Fibroblast of lung (primary cell): ENCODE measurements around the gene HOXA9. TPM values are rescaled to one million over a fixed set of nuclear protein-coding genes. Genes with fewer than 3 reads are reported as not detected.

Experiments used
- DNase-seq, 2 donors: peaks; one replicate each; pipeline versions ENCODE4 v3.0.0 to v3.0.0-alpha.2; 2010; ENCODE audit warnings: low read depth in 2 of 2
- H2AFZ ChIP-seq: 2 replicates; pipeline ENCODE4 v1.5.1; 2012; ENCODE audit warnings: low read length, control low read depth, inconsistent platforms
- H3K27ac ChIP-seq: 2 replicates; pipeline ENCODE4 v1.5.1; 2011; ENCODE audit warnings: low read length, control low read depth; ENCODE audit not compliant: insufficient read depth
- H3K27me3 ChIP-seq: 2 replicates; pipeline ENCODE4 v1.5.1; 2011; ENCODE audit warnings: mild to moderate bottlenecking, low read length; ENCODE audit not compliant: control insufficient read depth, insufficient read depth
- H3K36me3 ChIP-seq: 2 replicates; pipeline ENCODE4 v1.5.1; 2011; ENCODE audit warnings: low read length; ENCODE audit not compliant: control insufficient read depth, insufficient read depth
- H3K4me1 ChIP-seq: 2 replicates; pipeline ENCODE4 v1.5.1; 2011; ENCODE audit warnings: low read length; ENCODE audit not compliant: control insufficient read depth, insufficient read depth; ENCODE audit errors: extremely low read depth
- H3K4me2 ChIP-seq: 2 replicates; pipeline ENCODE4 v1.5.1; 2011; ENCODE audit warnings: low read length, control low read depth; ENCODE audit not compliant: insufficient read depth; ENCODE audit errors: extremely low read depth
- H3K4me3 ChIP-seq, 4 experiments: fragments of 200-600 bp in 1 of 4; sonication (generic) in 1 of 4; replicated peaks in 1 of 4; 2 replicates each; pipeline ENCODE4 v1.5.1; 2011 to 2016; ENCODE audit warnings: low read length in 4 of 4, low read depth in 3 of 4, mild to moderate bottlenecking in 3 of 4, control low read depth in 2 of 4, inconsistent platforms in 1 of 4, mixed read lengths in 1 of 4; ENCODE audit not compliant: insufficient read depth in 1 of 4; ENCODE audit errors: control extremely low read depth in 1 of 4
- H3K79me2 ChIP-seq: 2 replicates; pipeline ENCODE4 v1.5.1; 2012; ENCODE audit warnings: mild to moderate bottlenecking, low read length, inconsistent platforms; ENCODE audit not compliant: control insufficient read depth, insufficient read depth
- H3K9ac ChIP-seq: 2 replicates; pipeline ENCODE4 v1.5.1; 2011; ENCODE audit warnings: mild to moderate bottlenecking, low read length, control low read depth; ENCODE audit not compliant: insufficient read depth
- H3K9me3 ChIP-seq: 2 replicates; pipeline ENCODE4 v1.5.1; 2012; ENCODE audit warnings: low read depth, low read length; ENCODE audit not compliant: control insufficient read depth, insufficient read depth
- H4K20me1 ChIP-seq: 2 replicates; pipeline ENCODE4 v1.5.1; 2011; ENCODE audit warnings: low read length; ENCODE audit not compliant: control insufficient read depth, insufficient read depth; ENCODE audit errors: extremely low read depth
- EZH2 ChIP-seq: IDR thresholded peaks from 2 replicates; pipeline ENCODE4 v1.5.1; 2012; ENCODE audit warnings: low read length, control low read depth, mild to moderate bottlenecking; ENCODE audit errors: missing control alignments
- polyA plus RNA-seq, 2 donors: library from polyadenylated mRNA; depleted of rRNA in 1 of 2; stranded (reverse) in 1 of 2; unstranded in 1 of 2; fragments of >200 nt; gene quantifications; 2 replicates each; pipeline ENCODE4 v1.2.1, GENCODE V29; 2011 to 2012; ENCODE audit warnings: missing spikeins in 1 of 2
- total RNA-seq: library from RNA; depleted of rRNA; stranded (reverse); fragments of >200 nt; gene quantifications from 2 replicates; pipeline ENCODE4 v1.2.1, GENCODE V29; 2014
- TF ChIP-seq, protein P1 (sequence below), 2 donors: IDR thresholded peaks in 1 of 2; conservative IDR thresholded peaks in 1 of 2; 1 replicate in 1 of 2; 2 replicates in 1 of 2; pipeline ENCODE4 v1.5.1; 2011 to 2012; ENCODE audit warnings: low read length in 2 of 2, control low read depth in 1 of 2, inconsistent platforms in 1 of 2, low read depth in 1 of 2, mild to moderate bottlenecking in 1 of 2

The HOXA9 gene
- total and polyA plus RNA-seq, 2 donors (not counting 1 experiment from before 2014, with no cell fraction given) = 0.08 TPM; not detected in 1

DNA sequence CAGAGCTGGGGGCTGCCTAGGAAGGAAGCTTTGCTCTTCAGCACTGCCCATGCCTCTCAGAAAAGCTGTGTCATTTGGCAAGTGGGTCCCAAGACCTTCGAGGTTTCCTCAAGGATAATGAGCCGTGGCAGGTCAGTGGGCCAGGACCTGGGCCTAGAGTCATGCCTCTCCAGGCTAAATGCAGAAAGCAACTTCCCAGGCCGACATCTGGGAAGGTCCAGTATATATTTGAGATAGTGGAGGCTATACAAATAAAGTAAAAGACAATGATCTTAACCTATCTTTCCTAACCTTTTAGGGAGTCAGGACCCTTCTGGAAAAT, 11.1 kb upstream of the HOXA9 start:
- H3K79me2 ChIP-seq = no peaks in the 10 kb centered on the region
- TF ChIP-seq, protein P1, sequence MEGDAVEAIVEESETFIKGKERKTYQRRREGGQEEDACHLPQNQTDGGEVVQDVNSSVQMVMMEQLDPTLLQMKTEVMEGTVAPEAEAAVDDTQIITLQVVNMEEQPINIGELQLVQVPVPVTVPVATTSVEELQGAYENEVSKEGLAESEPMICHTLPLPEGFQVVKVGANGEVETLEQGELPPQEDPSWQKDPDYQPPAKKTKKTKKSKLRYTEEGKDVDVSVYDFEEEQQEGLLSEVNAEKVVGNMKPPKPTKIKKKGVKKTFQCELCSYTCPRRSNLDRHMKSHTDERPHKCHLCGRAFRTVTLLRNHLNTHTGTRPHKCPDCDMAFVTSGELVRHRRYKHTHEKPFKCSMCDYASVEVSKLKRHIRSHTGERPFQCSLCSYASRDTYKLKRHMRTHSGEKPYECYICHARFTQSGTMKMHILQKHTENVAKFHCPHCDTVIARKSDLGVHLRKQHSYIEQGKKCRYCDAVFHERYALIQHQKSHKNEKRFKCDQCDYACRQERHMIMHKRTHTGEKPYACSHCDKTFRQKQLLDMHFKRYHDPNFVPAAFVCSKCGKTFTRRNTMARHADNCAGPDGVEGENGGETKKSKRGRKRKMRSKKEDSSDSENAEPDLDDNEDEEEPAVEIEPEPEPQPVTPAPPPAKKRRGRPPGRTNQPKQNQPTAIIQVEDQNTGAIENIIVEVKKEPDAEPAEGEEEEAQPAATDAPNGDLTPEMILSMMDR (conservative IDR thresholded peaks at IDR 0.05 in 1 of 2, IDR thresholded peaks at IDR 0.05 in 1 of 2; ENCODE audit: low read depth in 1 of 2, low read length in 2 of 2) = no peak
- TF ChIP-seq EZH2 = no peak
- H3K4me2 ChIP-seq = no peak overlapping the region
- H4K20me1 ChIP-seq = no peaks in the 10 kb centered on the region
- H3K27ac ChIP-seq = no peak overlapping the region
- H3K9ac ChIP-seq = no peak overlapping the region
- no peaks in the 10 kb centered on the region for H3K4me1 ChIP-seq
- no peaks in the 10 kb centered on the region for H3K36me3 ChIP-seq
- no peaks in the 10 kb centered on the region for H3K9me3 ChIP-seq
- H2AFZ ChIP-seq = no peak overlapping the region
- peaks cover 52% of the 10 kb centered on the region for H3K27me3 ChIP-seq
- no peak for DNase-seq
- no peak overlapping the region for H3K4me3 ChIP-seq

DNA sequence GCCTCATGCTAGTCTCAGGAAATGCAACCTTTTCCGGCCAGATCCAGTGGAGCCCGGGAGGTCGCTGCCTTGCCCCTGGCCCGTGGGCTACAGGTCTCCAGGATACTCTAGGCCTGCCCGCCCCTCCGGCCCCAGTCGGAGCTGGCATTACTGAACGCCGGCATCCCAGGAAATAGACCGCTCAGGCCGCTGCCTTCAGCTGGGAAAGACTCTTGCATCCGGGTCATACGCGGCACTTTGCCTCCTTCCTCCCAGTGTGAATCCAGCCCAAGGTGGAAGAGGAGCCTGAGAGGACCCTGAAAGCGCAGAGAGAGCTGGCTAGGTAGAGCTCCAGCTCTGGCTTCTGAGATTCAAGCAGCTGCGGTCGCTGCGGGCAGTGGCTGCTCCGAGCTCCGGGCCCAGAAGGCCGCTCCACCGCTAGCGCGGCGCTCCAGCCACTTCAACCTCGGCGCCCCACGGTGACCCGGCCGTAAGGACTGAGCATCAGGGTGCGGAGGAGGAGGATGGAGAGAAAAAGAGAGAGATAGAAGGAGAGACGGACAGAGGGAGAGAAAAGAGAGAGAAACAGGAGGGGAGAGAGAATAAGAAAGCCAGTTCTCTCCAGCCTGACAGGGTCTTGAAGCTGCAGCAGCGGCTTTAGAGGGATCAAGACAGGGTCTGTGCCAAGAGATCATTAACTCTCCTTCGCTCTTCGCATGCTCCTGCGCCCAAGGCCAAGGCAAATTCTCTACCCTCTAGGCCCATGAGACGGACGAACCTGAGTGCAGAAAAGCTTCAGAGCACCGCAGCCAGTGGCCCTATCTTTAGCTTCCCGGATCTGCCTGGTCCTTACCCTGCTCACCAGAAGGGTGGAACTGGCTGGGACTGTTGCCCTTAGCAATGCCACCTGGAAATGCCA, 10.5 kb upstream of the HOXA9 start:
- H3K27ac ChIP-seq = no peak overlapping the region
- no peaks in the 10 kb centered on the region for H3K4me1 ChIP-seq
- H3K9me3 ChIP-seq = no peaks in the 10 kb centered on the region
- H3K9ac ChIP-seq = no peak overlapping the region
- H4K20me1 ChIP-seq = no peaks in the 10 kb centered on the region
- H3K27me3 ChIP-seq = peaks cover 57% of the 10 kb centered on the region
- no peak for DNase-seq
- H3K79me2 ChIP-seq = no peaks in the 10 kb centered on the region
- no peak overlapping the region for H3K4me2 ChIP-seq
- no peak overlapping the region for H3K4me3 ChIP-seq
- no peak overlapping the region for H2AFZ ChIP-seq
- H3K36me3 ChIP-seq = no peaks in the 10 kb centered on the region
- TF ChIP-seq, protein P1 (conservative IDR thresholded peaks at IDR 0.05 in 1 of 2, IDR thresholded peaks at IDR 0.05 in 1 of 2; ENCODE audit: low read depth in 1 of 2, low read length in 2 of 2) = no peak
- TF ChIP-seq EZH2 = no peak

DNA sequence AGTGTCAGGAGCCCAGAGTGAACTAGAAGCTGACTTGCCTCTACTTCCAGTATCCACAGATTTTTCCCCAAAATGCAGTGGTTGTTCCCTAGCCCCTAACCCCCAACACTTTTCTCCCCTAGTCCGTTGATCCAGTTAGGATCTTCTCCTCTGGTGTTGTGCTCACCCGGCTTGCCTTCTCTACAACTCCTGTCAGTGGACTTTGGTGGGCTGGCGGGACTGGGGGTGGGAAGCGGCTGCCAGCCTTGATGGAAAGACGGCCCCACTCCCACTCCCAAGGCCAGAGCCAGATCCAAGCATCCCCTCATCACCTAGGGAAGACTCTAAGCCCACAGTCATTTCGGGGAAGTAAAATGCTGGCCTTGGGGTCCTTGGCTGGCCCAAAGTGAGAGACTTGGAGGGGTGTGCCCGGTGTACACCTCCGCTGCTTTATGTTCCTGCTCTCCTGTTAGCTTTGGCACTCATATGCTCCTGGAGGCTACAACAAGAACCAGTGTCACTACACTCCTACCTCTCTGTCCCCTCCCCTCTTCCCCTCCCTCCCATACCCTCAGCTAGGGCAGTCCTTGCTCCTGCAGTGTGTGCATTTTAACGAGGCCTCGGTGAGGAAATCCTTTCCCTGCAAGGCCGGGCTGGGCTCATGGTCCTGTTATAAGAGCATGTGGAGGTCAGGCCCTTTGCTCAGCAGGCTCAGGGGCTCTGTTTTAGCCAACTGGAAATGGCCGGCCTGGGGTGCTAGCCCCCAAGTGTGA, 9.7 kb upstream of the HOXA9 start:
- Histone ChIP-seq H3K9ac (no peak overlapping the region), H3K79me2 (no peaks in the 10 kb centered on the region), H3K36me3 (no peaks in the 10 kb centered on the region), H3K9me3 (no peaks in the 10 kb centered on the region), H3K4me1 (no peaks in the 10 kb centered on the region), H3K4me2 (no peak overlapping the region), H3K27ac (no peak overlapping the region), H2AFZ (no peak overlapping the region), H3K27me3 (peaks cover 61% of the 10 kb centered on the region), H4K20me1 (no peaks in the 10 kb centered on the region), H3K4me3 (no peak overlapping the region)
- no peak for DNase-seq
- TF ChIP-seq EZH2 = no peak
- TF ChIP-seq, protein P1 (conservative IDR thresholded peaks at IDR 0.05 in 1 of 2, IDR thresholded peaks at IDR 0.05 in 1 of 2; ENCODE audit: low read depth in 1 of 2, low read length in 2 of 2) = no peak
